Measurements from ENCODE around the gene FAM222B. TPM values are rescaled to one million over a fixed set of nuclear protein-coding genes. Genes with fewer than 3 reads are reported as not detected.

Gene FAM222B
- total RNA-seq, 3 donors from 2014 or later: 9.7 to 12.0 (median 10.5) TPM

- intact Hi-C loops (cut with DNase I; ENCODE audit: low total_unique reads): no loop called here
- Histone ChIP-seq H3K27ac (no peak overlapping the region), H3K27me3 (no peaks in the 10 kb centered on the region), H3K36me3 (no peaks in the 10 kb centered on the region), H3K4me1 (no peaks in the 10 kb centered on the region), H3K4me3 (no peak overlapping the region), H3K9me3 (no peaks in the 10 kb centered on the region)
- no peak for DNase-seq (ENCODE audit: low spot score in 2 of 2)
- no peak for TF ChIP-seq CTCF (IDR thresholded peaks at IDR 0.05)
- no peak for TF ChIP-seq POLR2AphosphoS5 (IDR thresholded peaks at IDR 0.05)
Observed at GRCh38 chr17:28871056-28871579, 28.5 kb upstream of the FAM222B start.

- Histone ChIP-seq H3K36me3 (no peaks in the 10 kb centered on the region), H3K27me3 (no peaks in the 10 kb centered on the region), H3K4me1 (no peaks in the 10 kb centered on the region), H3K9me3 (no peaks in the 10 kb centered on the region), H3K27ac (no peak overlapping the region), H3K4me3 (no peak overlapping the region)
- intact Hi-C loops (cut with DNase I; ENCODE audit: low total_unique reads): no loop called here
- no peak for DNase-seq (ENCODE audit: low spot score in 2 of 2)
- no peak for TF ChIP-seq POLR2AphosphoS5 (IDR thresholded peaks at IDR 0.05)
- no peak for TF ChIP-seq POLR2A (IDR thresholded peaks at IDR 0.05)
- TF ChIP-seq CTCF (IDR thresholded peaks at IDR 0.05): no peak
Observed at GRCh38 chr17:28867276-28867675, 24.7 kb upstream of the FAM222B start.

- no peak for DNase-seq (ENCODE audit: low spot score in 2 of 2)
- Histone ChIP-seq H3K4me1 (no peaks in the 10 kb centered on the region), H3K4me3 (no peak overlapping the region), H3K27ac (no peak overlapping the region), H3K27me3 (no peaks in the 10 kb centered on the region), H3K9me3 (no peaks in the 10 kb centered on the region), H3K36me3 (no peaks in the 10 kb centered on the region)
- no peak for TF ChIP-seq CTCF (IDR thresholded peaks at IDR 0.05)
- intact Hi-C loops (cut with DNase I; ENCODE audit: low total_unique reads): no loop called here
Observed at GRCh38 chr17:28865946-28866752, 23.6 kb upstream of the FAM222B start.

- H3K27ac ChIP-seq: no peak overlapping the region
- H3K4me1 ChIP-seq: no peaks in the 10 kb centered on the region
- no peak overlapping the region for H3K4me3 ChIP-seq
- no peak for TF ChIP-seq CTCF (IDR thresholded peaks at IDR 0.05)
- no peak for TF ChIP-seq POLR2AphosphoS5 (IDR thresholded peaks at IDR 0.05)
- no peak for TF ChIP-seq POLR2A (IDR thresholded peaks at IDR 0.05)
- no peaks in the 10 kb centered on the region for H3K9me3 ChIP-seq
- no peak for DNase-seq (ENCODE audit: low spot score in 2 of 2)
- no peaks in the 10 kb centered on the region for H3K27me3 ChIP-seq
- H3K36me3 ChIP-seq: peaks cover 5% of the 10 kb centered on the region
- intact Hi-C loops (cut with DNase I; ENCODE audit: low total_unique reads): no loop called here
Observed at GRCh38 chr17:28864991-28865849, 22.6 kb upstream of the FAM222B start.

GRCh38 chr17:28863953-28864352 lies 21.4 kb upstream of the FAM222B start:
- Histone ChIP-seq H3K4me3 (no peak overlapping the region), H3K27me3 (no peaks in the 10 kb centered on the region), H3K4me1 (no peaks in the 10 kb centered on the region), H3K36me3 (peaks cover 7% of the 10 kb centered on the region), H3K27ac (no peak overlapping the region), H3K9me3 (no peaks in the 10 kb centered on the region)
- TF ChIP-seq CTCF (IDR thresholded peaks at IDR 0.05) (no peak), POLR2AphosphoS5 (IDR thresholded peaks at IDR 0.05) (no peak), POLR2A (IDR thresholded peaks at IDR 0.05) (no peak)
- no peak for DNase-seq (ENCODE audit: low spot score in 2 of 2)
- intact Hi-C loops (cut with DNase I; ENCODE audit: low total_unique reads): no loop called here
